ENCODE measurements around the gene CCHCR1.

CCHCR1 gene

GRCh38 chr6:31126396-31127175 lies 31.0 kb downstream of the CCHCR1 start:
- no peak for DNase-seq

- no peak for DNase-seq
These were observed 31.8 kb downstream of the CCHCR1 start for GRCh38 chr6:31125586-31126363.

DNA sequence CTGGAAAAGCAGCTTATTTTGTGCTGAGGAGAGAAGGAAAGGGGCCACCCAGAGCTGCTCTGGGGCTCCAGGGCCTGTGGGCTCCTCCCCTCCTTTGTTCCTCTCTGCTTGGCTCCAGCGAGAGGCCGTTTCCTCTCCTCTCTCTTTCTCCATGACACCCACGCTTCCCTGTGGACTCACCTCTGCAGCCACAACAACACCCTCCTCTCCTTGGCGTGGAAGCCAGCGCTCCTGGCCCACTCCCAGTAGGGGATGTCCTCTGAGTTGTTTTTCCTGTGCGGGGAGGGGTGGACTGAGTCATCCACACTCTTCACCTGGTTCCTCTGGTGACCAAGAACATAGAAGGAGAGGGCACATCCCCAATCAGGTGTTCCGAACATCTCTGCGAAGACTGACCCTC lies 32.4 kb downstream of the CCHCR1 start:
- DNase-seq = peak; percentile 62

GRCh38 chr6:31122791-31123706 lies 34.6 kb downstream of the CCHCR1 start:
- peak; percentile 33 for DNase-seq

- DNase-seq = no peak
These were observed 36.3 kb downstream of the CCHCR1 start for GRCh38 chr6:31121131-31121790.

DNA sequence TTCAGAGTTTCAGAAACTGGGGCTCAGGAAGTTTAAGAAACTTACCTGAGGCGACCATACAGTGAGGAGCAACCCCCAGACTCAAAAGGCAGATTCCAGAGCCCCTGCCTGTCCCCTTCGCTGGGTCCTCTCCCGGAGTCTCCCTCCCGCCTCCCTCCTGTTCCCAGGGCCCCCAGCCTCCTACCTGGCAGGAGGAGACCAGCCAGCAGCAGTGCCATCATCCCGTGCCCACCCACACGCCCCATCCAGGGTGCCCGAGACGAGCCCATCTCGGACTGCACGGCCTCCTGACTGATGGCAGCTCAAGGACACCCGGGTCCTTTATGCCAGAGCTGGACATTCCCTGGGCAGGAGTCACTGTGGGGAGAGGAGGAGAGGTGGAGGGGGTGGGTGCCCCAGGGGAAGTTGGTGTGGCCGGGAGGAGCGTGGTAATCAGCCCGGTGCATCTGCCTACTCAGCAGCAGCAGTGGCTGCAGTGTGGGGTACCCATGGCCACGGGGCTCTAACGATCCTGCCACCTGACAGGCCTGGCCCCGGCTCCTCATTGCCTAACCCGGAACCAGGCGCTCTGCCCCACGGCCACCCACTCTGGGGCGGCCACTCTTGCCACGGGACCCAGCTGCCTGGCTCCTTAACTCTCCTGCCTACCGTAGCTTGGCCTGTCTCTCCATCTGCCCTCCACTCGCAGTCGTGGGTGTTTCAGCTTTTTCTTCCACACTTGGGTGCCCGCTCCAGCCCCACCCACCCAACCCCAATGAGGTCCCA lies 37.3 kb downstream of the CCHCR1 start, which contains the start of gene CDSN:
CDSN (minus strand) TSS at position 296 of the 765 bp plus-strand sequence; CDS start at position 269, 27 bp downstream.
- no peak for DNase-seq

GRCh38 chr6:31118178-31118577 lies 39.4 kb downstream of the CCHCR1 start:
- no peak for DNase-seq

DNA sequence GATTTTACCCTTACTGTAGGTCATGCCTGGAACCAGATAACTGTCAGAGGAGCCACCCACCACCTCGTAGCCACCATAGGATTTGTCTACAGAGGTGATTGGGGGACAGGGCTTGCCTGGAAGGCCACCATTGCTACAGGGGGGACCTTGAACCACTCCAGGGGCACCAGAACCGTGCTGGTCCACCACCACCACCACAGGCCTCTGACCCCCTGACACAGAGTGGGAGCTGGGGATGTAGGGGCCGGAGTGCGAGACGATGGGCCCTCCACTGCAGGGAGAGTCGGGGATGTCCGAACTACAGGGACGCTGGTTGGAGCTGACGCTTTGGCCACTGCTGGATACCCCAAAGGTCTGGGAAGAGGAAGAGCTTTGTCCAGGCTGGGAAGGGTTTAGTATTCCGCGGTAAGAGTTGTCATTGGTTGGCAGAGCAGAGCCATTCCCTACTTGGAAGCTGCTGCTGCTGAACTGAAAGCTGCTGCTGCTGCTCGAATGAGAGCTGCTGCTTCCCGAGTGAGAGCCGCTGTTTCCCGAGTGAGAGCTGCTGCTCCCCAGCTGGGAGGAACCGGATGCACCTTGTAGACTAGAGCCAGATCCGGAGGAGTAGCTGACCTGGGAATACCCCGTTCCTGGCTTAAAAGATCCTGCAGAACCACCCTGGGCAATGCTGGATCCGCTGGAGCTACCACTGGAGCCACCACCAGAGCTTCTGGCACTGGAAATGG lies 40.8 kb downstream of the CCHCR1 start:
- DNase-seq = peak; percentile 18

DNA sequence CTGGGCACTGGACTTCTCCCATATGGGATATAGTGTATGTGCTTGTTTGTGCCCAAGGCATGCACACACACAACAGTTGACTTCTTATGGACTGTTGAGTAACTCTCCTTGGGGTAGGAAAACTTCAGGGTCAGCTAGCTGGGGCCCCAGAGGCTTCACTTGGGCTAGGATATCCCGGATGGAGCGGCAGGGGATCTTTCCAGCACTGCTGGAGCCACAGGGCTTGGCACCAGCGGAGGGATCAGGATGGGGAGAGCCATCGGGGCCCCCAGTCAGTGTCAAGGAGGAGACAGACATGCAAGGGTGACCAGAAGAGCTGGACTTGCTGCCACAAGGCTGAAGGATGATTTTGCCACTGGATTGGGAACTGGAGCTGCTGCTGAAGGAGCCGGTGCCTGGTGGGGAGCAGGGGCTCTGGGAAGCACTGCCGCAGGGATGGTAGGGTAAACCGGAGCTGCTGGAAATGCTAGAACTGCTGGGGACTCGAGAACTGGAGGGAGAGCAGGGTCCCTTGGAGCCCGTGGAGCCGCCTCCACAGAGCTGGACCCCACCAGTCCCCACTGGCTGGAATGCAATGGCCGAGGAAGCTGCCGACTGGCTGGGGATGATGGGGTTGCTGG lies 41.6 kb downstream of the CCHCR1 start:
- no peak for DNase-seq

DNA sequence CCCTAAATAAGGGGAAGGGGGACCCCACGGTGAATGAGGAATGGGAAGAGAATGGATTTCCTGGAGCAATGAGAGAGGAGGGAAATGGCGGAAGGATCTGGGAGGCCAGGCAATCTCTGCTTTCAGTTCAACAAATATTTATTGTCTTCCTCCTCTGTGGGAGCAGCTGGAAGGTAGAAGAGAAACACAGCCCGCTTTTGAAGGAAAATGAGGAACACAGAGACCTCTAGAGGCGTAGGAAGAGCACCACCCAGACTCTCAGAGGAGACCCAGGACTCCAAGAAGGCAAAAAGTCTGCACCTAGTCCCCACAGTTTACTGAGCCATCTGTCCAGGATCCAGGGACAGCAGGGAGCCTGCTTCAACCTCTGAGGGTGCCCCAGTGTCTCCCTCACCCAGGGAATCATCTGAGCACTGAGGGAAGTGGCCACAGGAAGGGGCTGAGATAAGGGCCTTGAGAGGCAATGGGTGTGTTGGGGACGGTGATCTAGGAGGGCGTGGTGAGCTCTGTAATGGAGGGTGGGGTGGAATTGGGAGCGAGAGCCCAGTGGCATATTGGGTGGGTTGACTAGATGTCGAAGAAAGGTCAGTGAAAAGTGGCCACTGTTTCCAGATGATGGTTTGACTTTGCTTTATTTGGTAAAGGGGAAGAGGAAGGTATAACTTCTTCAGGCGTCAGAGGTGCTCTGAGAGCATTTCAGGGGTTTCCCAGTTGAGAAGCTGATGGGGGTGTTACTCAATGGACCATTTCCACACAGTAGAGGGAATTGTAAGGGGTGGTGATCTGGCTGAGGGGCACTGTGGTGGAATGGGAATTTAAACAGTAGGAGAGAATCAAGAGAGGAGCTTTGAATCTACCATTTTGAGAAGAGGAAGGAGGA lies 42.4 kb downstream of the CCHCR1 start:
- DNase-seq = peak; percentile 7

- no peak for DNase-seq
These were observed 43.1 kb downstream of the CCHCR1 start, which contains the start of gene PSORS1C1 for GRCh38 chr6:31114541-31114878. PSORS1C1 (plus strand) TSS chr6:31114800; CDS start chr6:31129633, 14,833 bp downstream.

DNA sequence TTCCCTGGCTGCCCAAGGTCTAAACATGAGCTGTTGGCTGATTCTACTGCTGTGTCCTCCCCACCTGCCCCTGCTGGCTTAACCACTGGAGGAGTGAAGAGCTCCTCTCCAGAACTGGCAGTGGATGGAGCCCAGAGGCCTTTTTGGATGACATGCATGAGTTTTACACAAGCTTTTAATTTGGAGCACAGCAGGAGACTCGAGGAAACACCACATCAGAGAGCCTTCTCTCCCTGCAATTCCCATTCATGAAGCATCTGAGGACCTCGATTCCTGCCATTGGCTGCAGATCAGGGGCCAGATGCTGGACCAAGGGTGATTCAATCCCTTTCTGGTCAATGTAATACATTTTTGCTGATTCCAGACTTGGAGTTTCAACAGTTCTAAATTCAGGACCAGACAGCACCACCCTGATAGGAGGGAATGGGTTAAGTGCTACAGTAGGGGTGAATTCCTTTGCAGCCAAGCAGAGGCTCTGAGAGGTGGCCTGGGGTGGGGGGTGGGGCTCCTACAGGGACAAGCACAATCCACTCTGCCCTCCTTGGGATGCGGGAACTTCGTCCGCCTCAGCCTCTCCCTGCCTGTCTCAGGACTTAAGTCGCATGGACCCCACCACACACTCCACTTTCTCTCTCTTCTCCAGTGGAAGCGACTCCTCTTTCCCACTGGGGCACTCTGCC lies 43.6 kb downstream of the CCHCR1 start:
- no peak for DNase-seq

DNA sequence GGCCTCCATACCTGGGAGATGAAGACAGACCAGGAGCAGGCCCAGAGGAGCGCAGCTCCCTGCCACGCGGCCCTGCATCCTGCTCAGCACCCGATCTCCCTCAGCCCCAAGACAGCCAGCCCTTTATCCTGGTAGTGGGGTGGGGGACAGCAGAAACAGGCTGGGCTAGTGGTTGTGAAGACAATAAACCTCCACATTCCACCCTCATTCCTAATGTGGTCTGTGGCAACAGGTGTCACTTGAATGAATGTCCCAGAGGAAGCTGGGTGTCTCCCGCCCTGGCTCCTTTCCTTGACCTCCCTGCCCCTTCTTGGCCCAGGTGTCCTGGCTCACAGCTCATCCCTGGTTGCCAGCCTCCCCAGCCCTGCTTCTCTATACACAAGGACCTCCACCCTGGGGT lies 45.1 kb downstream of the CCHCR1 start, which contains the start of gene C6orf15:
C6orf15 (minus strand) TSS at position 98 of the 400 bp plus-strand sequence; CDS start at position 78, 20 bp downstream.
- no peak for DNase-seq

DNA sequence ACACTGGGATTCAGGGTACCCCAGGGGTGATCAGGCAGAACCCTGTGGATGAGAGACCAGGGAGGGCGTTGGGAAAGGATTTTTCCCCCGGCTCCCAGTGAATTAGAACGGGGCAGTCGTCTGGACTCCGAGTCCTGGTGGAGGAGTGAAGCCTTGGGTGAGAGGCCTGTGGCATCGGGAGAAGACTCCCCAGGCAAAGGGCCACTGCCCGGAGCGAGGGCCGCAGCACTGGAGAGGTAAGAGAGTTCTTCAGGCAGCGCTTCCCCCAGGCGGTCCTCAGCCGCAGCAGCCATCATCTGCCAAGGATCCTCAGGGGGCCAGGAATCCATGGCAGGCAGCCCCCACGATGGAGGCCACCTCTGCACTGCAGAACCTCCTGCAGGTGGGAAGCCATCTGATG lies 45.9 kb downstream of the CCHCR1 start:
- DNase-seq = no peak

- DNase-seq = no peak
These were observed 46.6 kb downstream of the CCHCR1 start for GRCh38 chr6:31110825-31111582.

GRCh38 chr6:31107052-31107451 lies 50.5 kb downstream of the CCHCR1 start:
- DNase-seq = no peak

GRCh38 chr6:31103136-31103535 lies 54.5 kb downstream of the CCHCR1 start:
- DNase-seq = no peak

DNA sequence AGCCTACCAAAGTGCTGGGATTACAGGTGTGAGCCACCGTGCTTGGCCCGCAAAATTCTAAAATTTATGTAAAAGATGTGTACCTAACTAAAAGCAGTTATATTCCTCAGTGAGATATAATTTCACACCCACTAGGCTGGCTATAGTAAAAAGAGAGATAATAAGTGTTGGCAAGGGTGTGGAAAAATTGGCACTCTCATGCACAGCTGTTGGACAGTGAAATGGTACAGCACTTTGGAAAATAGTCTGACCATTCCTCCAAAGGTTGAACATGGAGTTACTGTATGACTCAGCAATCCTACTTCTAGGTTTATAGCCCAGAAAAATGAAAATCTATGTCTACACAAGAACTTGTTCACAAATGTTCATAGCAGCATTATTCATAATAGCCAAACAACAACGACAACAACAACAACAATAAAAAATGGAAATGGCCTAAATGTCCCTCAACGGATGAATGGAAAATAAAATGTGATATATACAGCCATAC lies 59.1 kb downstream of the CCHCR1 start:
- DNase-seq = no peak
